Measurements from ENCODE around the gene MORN3.

DNA sequence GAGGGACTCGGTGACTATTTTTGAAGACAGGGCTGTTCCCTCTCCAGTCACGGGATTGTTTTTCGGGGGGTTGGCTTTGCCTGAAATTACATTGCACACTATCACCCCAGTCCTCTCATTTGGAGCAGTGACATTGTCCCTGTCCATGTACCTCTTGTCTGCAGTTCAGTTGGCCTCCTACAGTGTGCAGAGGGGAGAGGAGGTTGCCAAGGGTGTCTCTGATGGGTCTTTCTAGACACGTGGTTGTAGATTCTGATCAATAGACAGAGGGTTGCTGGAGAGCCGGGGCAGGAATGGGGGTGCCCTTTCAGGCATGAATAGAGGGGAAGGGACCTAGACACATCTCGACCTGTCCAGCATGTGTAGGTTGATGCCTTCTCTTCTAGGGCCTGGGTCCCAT lies 44.3 kb upstream of the MORN3 start:
- no peak for TF ChIP-seq POLR2A (IDR thresholded peaks at IDR 0.05)
- TF ChIP-seq, protein P1, sequence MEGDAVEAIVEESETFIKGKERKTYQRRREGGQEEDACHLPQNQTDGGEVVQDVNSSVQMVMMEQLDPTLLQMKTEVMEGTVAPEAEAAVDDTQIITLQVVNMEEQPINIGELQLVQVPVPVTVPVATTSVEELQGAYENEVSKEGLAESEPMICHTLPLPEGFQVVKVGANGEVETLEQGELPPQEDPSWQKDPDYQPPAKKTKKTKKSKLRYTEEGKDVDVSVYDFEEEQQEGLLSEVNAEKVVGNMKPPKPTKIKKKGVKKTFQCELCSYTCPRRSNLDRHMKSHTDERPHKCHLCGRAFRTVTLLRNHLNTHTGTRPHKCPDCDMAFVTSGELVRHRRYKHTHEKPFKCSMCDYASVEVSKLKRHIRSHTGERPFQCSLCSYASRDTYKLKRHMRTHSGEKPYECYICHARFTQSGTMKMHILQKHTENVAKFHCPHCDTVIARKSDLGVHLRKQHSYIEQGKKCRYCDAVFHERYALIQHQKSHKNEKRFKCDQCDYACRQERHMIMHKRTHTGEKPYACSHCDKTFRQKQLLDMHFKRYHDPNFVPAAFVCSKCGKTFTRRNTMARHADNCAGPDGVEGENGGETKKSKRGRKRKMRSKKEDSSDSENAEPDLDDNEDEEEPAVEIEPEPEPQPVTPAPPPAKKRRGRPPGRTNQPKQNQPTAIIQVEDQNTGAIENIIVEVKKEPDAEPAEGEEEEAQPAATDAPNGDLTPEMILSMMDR (IDR thresholded peaks at IDR 0.05) = no peak

Measured in testis (tissue), 2 donors.